H4 (cell line): Measurements from ENCODE around the gene CBX5. TPM values are rescaled to one million over a fixed set of nuclear protein-coding genes. Genes with fewer than 3 reads are reported as not detected.
"Not testable (repeated sequence)": the region's sequence is repeated elsewhere in the genome, so short reads cannot be mapped to it uniquely, and the experiment has no call there.

Source experiments
- DNase-seq: peaks from one replicate; pipeline ENCODE4 v3.0.0-alpha.2; 2015; ENCODE audit warnings: low spot score
- total RNA-seq: library from RNA; depleted of rRNA; stranded (reverse); fragments of >200 nt; shearing (Covaris generic); gene quantifications from 2 replicates; pipeline ENCODE4 v1.2.3, GENCODE V29; 2014

CBX5 gene
- total RNA-seq, 1 experiment from 2014 or later = 45.4 TPM

- peak; percentile 38 for DNase-seq
Measured at GRCh38 chr12:54294152-54294952, 14.4 kb upstream of the CBX5 start.

GRCh38 chr12:54292931-54293241, 13.0 kb upstream of the CBX5 start:
- no peak for DNase-seq

GRCh38 chr12:54292083-54292930, 12.4 kb upstream of the CBX5 start:
- DNase-seq = no peak

- no peak for DNase-seq
Measured at GRCh38 chr12:54287261-54288157, 7.6 kb upstream of the CBX5 start.

- DNase-seq = no peak
Measured at GRCh38 chr12:54286042-54287030, 6.4 kb upstream of the CBX5 start.

- no peak for DNase-seq
Measured at GRCh38 chr12:54285150-54286041, 5.5 kb upstream of the CBX5 start.

GRCh38 chr12:54284070-54284780, 4.3 kb upstream of the CBX5 start:
- not testable (repeated sequence) for DNase-seq

- no peak for DNase-seq
Measured at GRCh38 chr12:54282949-54283593, 3.1 kb upstream of the CBX5 start.

- DNase-seq = not testable (repeated sequence)
Measured at GRCh38 chr12:54281694-54282093, 1.8 kb upstream of the CBX5 start.

- DNase-seq = not testable (repeated sequence)
Measured at GRCh38 chr12:54281261-54281638, 1.3 kb upstream of the CBX5 start.

GRCh38 chr12:54280468-54281260, 742 bp upstream of the CBX5 start, which contains the start of gene HNRNPA1:
Gene HNRNPA1 (plus strand): TSS chr12:54280726. CDS start chr12:54280808, 82 bp downstream.
- peak; percentile 100 for DNase-seq

GRCh38 chr12:54279227-54279631, 693 bp downstream of the CBX5 start:
- DNase-seq = no peak

GRCh38 chr12:54277823-54278276, 2.1 kb downstream of the CBX5 start:
- no peak for DNase-seq

- DNase-seq = no peak
Measured at GRCh38 chr12:54276368-54276767, 3.6 kb downstream of the CBX5 start.

- no peak for DNase-seq
Measured at GRCh38 chr12:54273981-54274380, 5.9 kb downstream of the CBX5 start.

GRCh38 chr12:54272214-54272613, 7.7 kb downstream of the CBX5 start:
- DNase-seq = no peak

- no peak for DNase-seq
Measured at GRCh38 chr12:54270345-54270744, 9.6 kb downstream of the CBX5 start.

- no peak for DNase-seq
Measured at GRCh38 chr12:54266852-54267251, 13.1 kb downstream of the CBX5 start.
